Kidney epithelial cell (primary cell): Measurements from ENCODE around the gene CENPC. TPM values are rescaled to one million over a fixed set of nuclear protein-coding genes. Genes with fewer than 3 reads are reported as not detected.
"Not testable (repeated sequence)": the region's sequence is repeated elsewhere in the genome, so short reads cannot be mapped to it uniquely, and the experiment has no call there.

ENCODE experiments used
- DNase-seq: peaks from one replicate; pipeline ENCODE4 v3.0.0-alpha.2; 2010; ENCODE audit warnings: low read depth
- H3K27me3 ChIP-seq: 2 replicates; pipeline ENCODE4 v1.6.0; 2011; ENCODE audit warnings: low read length; ENCODE audit not compliant: control insufficient read depth, insufficient read depth
- H3K36me3 ChIP-seq: 2 replicates; pipeline ENCODE4 v1.5.1; 2011; ENCODE audit warnings: low read length; ENCODE audit not compliant: control insufficient read depth, insufficient read depth
- H3K4me3 ChIP-seq: 2 replicates; pipeline ENCODE4 v1.5.1; 2011; ENCODE audit warnings: low read depth, mild to moderate bottlenecking, control low read depth, low read length
- total RNA-seq: library from RNA; depleted of rRNA; stranded (reverse); fragments of >200 nt; gene quantifications from 2 replicates; pipeline ENCODE4 v1.2.3, GENCODE V29; 2015
- TF ChIP-seq, protein P1 (sequence below): IDR thresholded peaks from 2 replicates; pipeline ENCODE4 v1.5.1; 2011; ENCODE audit warnings: mild to moderate bottlenecking, moderate library complexity, low read length, control low read depth, inconsistent platforms; ENCODE audit not compliant: insufficient read depth, poor library complexity, severe bottlenecking

The CENPC gene
- total RNA-seq, 1 donor from 2014 or later, result 7.8 TPM

GRCh38 chr4:67558493-67558892 lies 13.2 kb upstream of the CENPC start, which contains the start of gene STAP1:
Gene STAP1 (plus strand): TSS chr4:67558727. CDS start chr4:67558810, 83 bp downstream.
- no peak for DNase-seq

DNA sequence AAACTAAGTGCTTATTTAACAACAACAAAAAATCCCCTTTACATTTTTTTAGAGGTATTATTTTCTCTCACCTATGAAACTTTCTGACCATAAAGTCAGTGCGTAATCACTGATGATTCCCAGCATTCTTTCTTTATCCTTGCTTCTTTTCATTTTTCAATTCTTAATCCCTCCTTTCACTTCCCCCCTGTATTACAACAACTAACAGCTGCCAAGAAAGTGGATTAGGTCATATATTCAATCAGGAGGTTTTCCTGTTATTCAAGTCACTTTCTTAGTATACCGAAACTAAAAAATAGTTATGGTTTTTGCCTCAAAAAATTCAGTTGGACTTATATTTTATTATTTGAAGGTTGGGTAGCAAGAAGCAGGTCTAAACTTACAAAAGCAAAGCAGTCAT lies 11.1 kb upstream of the CENPC start:
- Histone ChIP-seq H3K27me3 (no peaks in the 10 kb centered on the region), H3K36me3 (no peaks in the 10 kb centered on the region), H3K4me3 (no peak overlapping the region)
- TF ChIP-seq, protein P1, sequence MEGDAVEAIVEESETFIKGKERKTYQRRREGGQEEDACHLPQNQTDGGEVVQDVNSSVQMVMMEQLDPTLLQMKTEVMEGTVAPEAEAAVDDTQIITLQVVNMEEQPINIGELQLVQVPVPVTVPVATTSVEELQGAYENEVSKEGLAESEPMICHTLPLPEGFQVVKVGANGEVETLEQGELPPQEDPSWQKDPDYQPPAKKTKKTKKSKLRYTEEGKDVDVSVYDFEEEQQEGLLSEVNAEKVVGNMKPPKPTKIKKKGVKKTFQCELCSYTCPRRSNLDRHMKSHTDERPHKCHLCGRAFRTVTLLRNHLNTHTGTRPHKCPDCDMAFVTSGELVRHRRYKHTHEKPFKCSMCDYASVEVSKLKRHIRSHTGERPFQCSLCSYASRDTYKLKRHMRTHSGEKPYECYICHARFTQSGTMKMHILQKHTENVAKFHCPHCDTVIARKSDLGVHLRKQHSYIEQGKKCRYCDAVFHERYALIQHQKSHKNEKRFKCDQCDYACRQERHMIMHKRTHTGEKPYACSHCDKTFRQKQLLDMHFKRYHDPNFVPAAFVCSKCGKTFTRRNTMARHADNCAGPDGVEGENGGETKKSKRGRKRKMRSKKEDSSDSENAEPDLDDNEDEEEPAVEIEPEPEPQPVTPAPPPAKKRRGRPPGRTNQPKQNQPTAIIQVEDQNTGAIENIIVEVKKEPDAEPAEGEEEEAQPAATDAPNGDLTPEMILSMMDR, result no peak
- DNase-seq, result no peak

More at GRCh38 chr4:67558493-67558892, 13.2 kb upstream of the CENPC start, which contains the start of gene STAP1:
- H3K36me3 ChIP-seq, result no peaks in the 10 kb centered on the region
- TF ChIP-seq, protein P1, result no peak
- H3K4me3 ChIP-seq, result no peak within 1 kb of the TSS
- no peaks in the 10 kb centered on the region for H3K27me3 ChIP-seq

DNA sequence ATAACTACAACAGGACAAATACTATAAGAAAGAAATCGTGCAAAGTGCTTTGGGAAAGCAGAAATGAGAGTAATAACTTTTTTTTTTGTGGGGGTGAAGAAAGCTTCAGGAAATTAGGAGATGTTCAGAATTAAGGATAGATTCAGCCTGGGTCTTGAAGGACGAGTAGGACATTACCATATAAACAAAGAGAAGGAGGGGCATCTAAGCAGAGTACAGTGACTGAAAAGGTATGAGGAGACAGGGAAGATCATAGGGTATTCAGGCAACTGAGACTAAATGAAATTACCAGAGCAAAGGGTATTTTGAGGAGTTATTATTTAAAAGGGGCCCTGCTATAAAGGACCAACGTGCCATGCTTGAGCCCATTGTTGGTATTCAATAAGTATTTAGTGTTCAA lies 10.1 kb upstream of the CENPC start:
- Histone ChIP-seq H3K36me3 (no peaks in the 10 kb centered on the region), H3K27me3 (no peaks in the 10 kb centered on the region), H3K4me3 (no peak overlapping the region)
- no peak for DNase-seq
- TF ChIP-seq, protein P1, result no peak

GRCh38 chr4:67554096-67554495 lies 8.8 kb upstream of the CENPC start:
- no peaks in the 10 kb centered on the region for H3K36me3 ChIP-seq
- no peak for DNase-seq
- no peak overlapping the region for H3K4me3 ChIP-seq
- no peaks in the 10 kb centered on the region for H3K27me3 ChIP-seq
- TF ChIP-seq, protein P1, result no peak

- not testable (repeated sequence) for H3K4me3 ChIP-seq, DNase-seq, H3K36me3 ChIP-seq, H3K27me3 ChIP-seq
Measured at GRCh38 chr4:67552146-67552792, 7.0 kb upstream of the CENPC start.

DNA sequence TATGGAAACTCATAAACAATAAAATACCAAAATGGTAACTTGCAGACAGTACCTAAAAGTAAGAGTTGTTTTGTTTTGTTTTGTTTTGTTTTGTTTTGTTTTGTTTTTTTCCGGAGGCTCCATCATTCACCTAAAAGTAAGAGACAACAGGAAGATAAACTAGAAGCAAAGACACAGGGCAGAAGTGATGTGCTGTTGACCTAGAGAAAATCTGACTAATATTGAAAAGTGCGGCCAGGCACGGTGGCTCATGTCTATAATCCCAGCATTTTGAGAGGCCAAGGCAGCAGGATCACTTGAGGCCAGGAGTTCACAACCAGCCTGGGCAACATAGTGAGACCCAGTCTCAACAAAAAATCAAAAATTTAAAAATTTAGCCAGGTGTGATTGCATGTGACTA lies 5.6 kb upstream of the CENPC start:
- TF ChIP-seq, protein P1, result no peak
- no peak for DNase-seq
- Histone ChIP-seq H3K36me3 (no peaks in the 10 kb centered on the region), H3K4me3 (no peak overlapping the region), H3K27me3 (no peaks in the 10 kb centered on the region)
